GM12872 (cell line): ENCODE measurements around the gene LDB2.

ENCODE experiments used
- TF ChIP-seq, protein P1 (sequence below): IDR thresholded peaks from 3 replicates; pipeline ENCODE4 v1.5.1; 2011; ENCODE audit warnings: low read depth, mild to moderate bottlenecking, low read length, moderate library complexity; ENCODE audit not compliant: insufficient read depth

LDB2 gene

DNA sequence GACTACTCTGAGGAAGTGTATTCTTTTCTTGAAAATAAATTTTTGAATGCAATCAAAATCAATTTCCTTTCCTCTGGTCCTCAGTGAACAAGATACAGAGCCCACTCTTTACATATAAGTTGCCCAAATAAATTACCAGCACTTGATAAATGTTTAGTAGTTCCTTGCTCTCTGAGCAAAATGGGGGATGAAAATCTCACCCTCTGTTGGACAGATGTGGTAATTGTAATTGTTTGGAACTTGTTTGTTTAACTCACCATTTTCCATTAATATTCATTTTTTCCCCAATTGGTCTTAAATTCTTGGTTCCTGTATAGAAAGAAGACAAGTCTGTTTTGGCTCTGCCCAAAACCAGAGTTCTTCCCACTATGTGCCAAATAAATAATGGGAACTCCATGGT, 146.3 kb downstream of the LDB2 start:
- TF ChIP-seq, protein P1, sequence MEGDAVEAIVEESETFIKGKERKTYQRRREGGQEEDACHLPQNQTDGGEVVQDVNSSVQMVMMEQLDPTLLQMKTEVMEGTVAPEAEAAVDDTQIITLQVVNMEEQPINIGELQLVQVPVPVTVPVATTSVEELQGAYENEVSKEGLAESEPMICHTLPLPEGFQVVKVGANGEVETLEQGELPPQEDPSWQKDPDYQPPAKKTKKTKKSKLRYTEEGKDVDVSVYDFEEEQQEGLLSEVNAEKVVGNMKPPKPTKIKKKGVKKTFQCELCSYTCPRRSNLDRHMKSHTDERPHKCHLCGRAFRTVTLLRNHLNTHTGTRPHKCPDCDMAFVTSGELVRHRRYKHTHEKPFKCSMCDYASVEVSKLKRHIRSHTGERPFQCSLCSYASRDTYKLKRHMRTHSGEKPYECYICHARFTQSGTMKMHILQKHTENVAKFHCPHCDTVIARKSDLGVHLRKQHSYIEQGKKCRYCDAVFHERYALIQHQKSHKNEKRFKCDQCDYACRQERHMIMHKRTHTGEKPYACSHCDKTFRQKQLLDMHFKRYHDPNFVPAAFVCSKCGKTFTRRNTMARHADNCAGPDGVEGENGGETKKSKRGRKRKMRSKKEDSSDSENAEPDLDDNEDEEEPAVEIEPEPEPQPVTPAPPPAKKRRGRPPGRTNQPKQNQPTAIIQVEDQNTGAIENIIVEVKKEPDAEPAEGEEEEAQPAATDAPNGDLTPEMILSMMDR = no peak

DNA sequence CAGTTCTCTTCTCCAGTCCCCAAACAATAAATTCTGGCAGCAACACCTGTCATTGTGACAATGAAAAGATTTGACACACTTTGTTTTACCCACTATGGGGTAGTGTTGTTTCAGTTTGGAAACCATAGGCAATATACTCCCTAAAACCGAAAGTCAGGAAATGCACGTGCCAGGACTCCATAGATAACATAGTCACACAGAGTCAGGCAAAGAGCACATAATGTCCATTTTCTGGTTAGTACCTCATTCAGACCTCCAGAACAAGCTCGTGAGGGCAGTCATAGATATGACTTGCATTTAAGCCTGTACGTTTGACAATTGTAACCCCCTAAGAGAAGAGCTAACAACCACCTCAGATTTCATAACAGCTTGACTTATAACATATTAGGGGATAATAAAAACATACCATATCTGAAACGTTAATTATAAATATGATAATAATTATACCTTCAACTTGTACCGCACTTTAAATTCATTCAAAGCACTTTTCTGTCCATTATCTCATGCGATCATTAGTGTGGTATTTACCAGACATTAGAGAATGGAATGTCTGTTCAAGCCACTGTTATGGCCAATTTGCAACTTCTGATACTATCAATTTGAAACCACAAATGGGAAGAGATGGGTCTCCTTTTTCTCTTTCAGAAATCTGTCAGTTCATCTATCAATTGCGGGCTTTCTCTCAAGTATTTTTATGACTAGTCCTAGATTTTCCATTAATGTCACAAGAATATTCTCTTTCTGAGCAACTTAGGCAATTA, 147.4 kb downstream of the LDB2 start:
- TF ChIP-seq, protein P1 = no peak

DNA sequence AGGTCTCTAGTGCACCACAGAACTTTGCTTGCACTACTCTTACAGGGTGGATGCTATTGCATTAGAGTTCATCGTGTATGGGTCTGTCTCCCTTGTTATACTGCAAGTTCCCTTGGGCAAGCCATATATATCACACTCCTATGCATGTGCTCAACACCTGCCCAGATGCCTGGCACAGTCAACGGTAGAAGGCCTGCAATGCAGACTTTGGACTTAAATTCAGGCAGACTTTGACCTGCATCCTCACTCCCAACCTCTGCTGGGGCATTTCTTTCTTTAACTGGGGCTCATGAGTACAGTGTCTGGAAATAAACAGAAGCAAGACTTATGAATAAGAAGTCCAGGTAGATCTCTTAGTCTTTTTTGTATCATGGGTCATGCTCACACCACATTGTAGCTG, 148.2 kb downstream of the LDB2 start:
- TF ChIP-seq, protein P1 = no peak

DNA sequence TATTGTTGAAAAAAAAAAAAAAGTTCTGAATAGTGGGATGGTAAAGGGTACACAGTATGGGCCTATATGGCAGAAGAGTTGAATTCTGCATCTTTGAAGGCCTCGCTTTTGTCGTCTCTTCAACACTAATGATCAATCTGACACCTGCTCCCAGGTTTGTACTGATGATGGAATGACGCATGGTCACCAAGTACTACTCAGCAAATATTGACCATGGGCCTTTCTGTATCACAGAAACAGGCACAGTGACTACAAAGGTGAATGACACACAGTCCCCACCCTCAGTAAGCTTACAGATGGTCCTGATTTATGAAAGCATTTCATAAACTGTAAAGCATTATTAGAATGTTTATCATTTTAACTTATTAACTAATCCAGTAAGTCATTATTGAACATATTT, 152.6 kb downstream of the LDB2 start:
- TF ChIP-seq, protein P1 = no peak

DNA sequence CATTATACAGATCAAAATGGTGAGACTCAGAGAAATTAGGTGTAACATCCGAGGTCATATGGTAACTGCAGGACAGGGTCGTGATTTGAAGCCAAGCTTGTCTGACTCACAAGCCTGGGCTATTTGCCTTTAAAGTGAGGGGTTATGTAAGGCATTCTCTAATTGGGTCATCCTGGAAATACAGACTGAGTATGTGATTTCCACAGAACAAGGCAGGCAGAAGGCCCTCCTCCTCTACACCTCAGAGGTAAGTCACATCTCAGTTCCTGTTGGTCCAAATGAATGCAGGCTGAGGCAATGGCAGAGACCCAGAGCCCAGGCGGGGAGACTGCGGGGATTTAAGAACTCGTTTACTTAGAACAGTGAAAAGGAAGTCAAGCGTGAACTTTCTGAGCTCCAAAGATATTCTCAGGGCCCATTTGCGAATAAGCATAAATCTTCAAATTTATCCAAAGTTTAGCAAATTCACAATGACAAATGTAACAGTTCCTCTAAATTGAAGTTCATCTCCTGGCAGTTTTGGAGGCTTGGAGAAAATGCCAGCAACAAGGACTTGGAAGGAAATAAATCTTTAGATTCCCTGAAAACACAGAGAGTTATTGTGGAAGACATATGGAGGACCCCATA, 153.3 kb downstream of the LDB2 start:
- TF ChIP-seq, protein P1 = no peak

DNA sequence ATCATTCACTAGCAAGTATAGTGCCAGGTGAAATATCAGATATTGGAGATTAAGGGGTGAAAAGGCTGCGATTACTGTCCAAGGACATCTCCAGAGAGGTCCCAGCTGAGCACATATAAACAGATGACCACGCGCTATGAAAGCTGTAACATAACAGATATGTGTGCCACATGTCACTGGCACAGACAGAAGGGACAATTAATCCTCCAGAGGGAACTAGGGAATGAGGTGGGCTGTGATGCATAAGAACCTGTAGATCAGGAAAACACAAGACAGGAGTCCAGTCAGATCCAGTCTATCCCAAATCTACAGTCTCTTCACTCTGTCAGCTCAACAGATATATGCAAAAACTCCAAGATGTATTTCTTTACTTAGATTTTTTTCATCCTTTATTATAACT, 157.2 kb downstream of the LDB2 start:
- TF ChIP-seq, protein P1 = no peak

DNA sequence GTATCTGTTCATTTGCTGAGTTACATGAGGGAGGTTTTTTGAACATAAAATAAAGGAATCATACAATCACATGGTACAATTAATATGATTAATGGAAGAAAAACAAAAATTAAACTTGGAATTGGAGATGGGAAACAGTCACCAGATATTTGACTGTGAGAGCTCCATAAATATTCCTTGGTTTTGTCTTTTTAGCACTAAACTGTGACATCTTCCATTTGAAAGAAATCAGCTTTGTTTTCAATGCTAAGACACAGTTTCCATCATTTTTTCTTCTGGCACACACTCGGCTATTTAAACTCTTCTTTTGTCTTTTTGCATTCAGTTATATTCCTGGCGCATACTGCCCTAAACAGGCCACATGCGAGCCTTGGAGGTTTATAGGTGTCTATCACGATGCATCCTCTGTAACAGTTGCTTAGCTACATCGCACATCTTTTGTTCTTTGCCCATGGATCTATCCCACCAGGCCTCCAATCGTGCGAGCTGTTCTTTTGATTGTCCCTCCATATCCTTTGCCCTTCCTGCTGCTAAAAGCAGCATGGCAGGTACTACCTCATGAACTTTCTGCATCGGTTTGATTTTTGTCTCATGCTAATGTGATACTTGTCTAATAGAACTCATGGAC, 158.3 kb downstream of the LDB2 start:
- TF ChIP-seq, protein P1 = no peak
